Measurements from ENCODE around the gene CMIP.

- no peak for TF ChIP-seq POLR2AphosphoS5 (IDR thresholded peaks at IDR 0.05)
- TF ChIP-seq POLR2A (IDR thresholded peaks at IDR 0.05) = no peak
- no peak for TF ChIP-seq CTCF (IDR thresholded peaks at IDR 0.05)
Measured at GRCh38 chr16:81468269-81468902, 23.8 kb downstream of the CMIP start.
